Measurements from ENCODE around the gene GHDC.

The GHDC gene

GRCh38 chr17:42166196-42166763, 28.0 kb downstream of the GHDC start:
- H3K4me3 ChIP-seq (ENCODE audit: control insufficient read depth, low read depth, low read length), result no peak overlapping the region
- DNase-seq (ENCODE audit: low read depth), result no peak
- TF ChIP-seq, protein P1, sequence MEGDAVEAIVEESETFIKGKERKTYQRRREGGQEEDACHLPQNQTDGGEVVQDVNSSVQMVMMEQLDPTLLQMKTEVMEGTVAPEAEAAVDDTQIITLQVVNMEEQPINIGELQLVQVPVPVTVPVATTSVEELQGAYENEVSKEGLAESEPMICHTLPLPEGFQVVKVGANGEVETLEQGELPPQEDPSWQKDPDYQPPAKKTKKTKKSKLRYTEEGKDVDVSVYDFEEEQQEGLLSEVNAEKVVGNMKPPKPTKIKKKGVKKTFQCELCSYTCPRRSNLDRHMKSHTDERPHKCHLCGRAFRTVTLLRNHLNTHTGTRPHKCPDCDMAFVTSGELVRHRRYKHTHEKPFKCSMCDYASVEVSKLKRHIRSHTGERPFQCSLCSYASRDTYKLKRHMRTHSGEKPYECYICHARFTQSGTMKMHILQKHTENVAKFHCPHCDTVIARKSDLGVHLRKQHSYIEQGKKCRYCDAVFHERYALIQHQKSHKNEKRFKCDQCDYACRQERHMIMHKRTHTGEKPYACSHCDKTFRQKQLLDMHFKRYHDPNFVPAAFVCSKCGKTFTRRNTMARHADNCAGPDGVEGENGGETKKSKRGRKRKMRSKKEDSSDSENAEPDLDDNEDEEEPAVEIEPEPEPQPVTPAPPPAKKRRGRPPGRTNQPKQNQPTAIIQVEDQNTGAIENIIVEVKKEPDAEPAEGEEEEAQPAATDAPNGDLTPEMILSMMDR (IDR thresholded peaks at IDR 0.05; ENCODE audit: control insufficient read depth, insufficient read depth, low read depth, low read length, missing control alignments), result no peak

DNA sequence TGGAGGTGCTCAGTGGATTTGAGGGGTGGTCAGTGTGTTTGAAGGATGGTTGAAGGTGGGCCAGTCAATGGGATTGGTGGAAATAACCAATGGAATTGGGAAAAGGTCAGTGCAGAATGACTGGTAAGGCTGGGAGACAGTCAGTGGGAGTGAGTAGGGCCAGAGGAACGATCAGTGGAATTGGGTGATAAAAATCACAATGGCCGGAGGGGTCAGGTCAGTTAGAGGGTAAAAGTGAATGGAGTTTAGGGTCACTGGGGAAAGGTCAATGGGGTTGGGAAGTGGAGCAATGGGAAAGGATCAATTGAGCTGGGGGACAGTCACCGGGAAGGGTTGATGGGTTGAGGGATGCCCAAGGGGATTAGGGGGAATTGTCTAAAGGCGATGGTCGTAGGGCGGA, 28.5 kb downstream of the GHDC start:
- TF ChIP-seq, protein P1 (IDR thresholded peaks at IDR 0.05; ENCODE audit: control insufficient read depth, insufficient read depth, low read depth, low read length, missing control alignments), result no peak

DNA sequence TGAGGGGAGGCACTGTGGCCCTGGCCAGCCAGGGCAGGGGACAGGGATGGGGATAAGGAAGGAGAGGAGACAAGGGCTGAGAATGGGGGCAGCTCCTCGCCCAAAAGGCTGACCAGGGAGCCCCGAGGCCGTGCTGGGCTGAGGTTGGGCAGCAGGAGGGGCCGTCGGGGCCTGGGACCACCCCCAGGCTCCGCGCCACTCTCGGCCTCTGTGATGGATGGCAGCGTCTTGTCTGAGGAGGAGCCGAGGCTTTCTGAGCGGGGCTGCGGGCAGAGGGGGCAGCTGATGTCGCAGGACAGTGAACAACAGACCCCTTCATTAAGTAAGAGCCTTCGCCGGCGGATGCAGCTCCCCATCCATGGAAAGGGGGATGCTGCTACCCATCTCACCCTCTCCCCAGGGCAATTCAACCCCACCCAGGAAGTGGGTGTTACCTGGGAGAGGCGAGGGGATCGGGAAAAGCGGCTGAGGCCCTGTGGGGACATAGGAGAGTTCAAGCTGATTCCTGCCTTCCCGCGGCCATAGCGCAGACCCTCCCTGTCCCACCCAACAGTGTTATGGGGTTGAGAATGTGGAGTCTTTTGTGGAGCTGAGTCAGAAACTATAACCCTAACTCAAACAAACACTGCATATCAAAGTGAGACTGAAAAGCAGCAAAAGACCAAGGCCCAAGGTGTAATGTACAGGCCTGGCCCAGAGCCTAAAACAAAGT, 30.4 kb downstream of the GHDC start:
- TF ChIP-seq, protein P1 (IDR thresholded peaks at IDR 0.05; ENCODE audit: control insufficient read depth, insufficient read depth, low read depth, low read length, missing control alignments), result no peak
- H3K4me3 ChIP-seq (ENCODE audit: control insufficient read depth, low read depth, low read length), result no peak overlapping the region
- no peak for DNase-seq (ENCODE audit: low read depth)

More for the DNA sequence above, 28.5 kb downstream of the GHDC start:
- DNase-seq (ENCODE audit: low read depth), result no peak
- no peak overlapping the region for H3K4me3 ChIP-seq (ENCODE audit: control insufficient read depth, low read depth, low read length)

- H3K4me3 ChIP-seq (ENCODE audit: control insufficient read depth, low read depth, low read length), result no peak overlapping the region
- TF ChIP-seq, protein P1 (IDR thresholded peaks at IDR 0.05; ENCODE audit: control insufficient read depth, insufficient read depth, low read depth, low read length, missing control alignments), result peak; percentile 42
- DNase-seq (ENCODE audit: low read depth), result no peak
Measured at GRCh38 chr17:42163113-42163512, 31.2 kb downstream of the GHDC start.

GRCh38 chr17:42160531-42160910, 33.8 kb downstream of the GHDC start:
- TF ChIP-seq, protein P1 (IDR thresholded peaks at IDR 0.05; ENCODE audit: control insufficient read depth, insufficient read depth, low read depth, low read length, missing control alignments), result no peak
- H3K4me3 ChIP-seq (ENCODE audit: control insufficient read depth, low read depth, low read length), result no peak overlapping the region
- no peak for DNase-seq (ENCODE audit: low read depth)

DNA sequence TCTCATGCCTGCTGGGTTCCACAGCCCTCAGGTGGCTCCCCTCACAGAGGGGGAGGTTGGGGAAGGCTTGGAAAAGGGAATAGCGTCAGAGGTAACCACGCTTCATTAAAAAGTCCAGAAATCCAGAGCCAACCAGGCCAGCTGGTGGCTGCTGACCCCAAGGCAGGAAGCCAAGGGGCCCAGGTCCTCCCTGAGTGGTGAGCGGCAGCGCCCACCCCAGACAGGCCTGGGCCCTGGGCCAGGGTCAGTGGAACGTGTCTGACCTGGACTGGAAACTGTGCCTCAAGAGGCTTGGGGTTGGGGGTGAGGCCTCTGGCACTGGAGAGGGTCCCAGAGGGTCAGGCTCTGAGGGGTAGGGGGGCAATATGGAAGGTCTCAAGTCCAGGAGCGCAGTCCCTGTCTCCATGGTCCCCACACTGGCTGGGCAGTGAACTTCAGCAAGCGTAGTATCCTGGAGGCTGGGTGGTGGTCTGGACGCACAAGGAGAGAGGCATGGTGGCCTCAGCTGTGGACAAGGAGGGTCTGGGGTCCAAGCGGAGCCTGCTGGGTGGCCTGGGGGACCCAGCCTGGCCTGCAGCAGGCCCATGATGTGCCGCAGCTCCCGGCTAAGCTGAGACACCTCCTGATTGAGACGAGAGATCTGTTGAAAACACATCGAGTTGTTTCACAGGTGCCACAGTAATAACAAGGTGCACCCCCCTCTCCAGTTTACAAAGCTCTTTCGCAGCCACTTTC, 34.3 kb downstream of the GHDC start:
- TF ChIP-seq, protein P1 (IDR thresholded peaks at IDR 0.05; ENCODE audit: control insufficient read depth, insufficient read depth, low read depth, low read length, missing control alignments), result no peak
- DNase-seq (ENCODE audit: low read depth), result no peak
- H3K4me3 ChIP-seq (ENCODE audit: control insufficient read depth, low read depth, low read length), result no peak overlapping the region
